Lower lobe of right lung (tissue), 2 donors: ENCODE results near the gene SYT8. TPM values are rescaled to one million over a fixed set of nuclear protein-coding genes. Genes with fewer than 3 reads are reported as not detected.
"Not testable (repeated sequence)": the region's sequence is repeated elsewhere in the genome, so short reads cannot be mapped to it uniquely, and the experiment has no call there.

Experiments
- ATAC-seq, 2 donors: fragments of 200-7000 bp; cut with Tn5 transposase; one replicate each; pipeline ENCODE4 v1.9.1; 2020 to 2022; ENCODE audit warnings: mild to moderate bottlenecking in 2 of 2, moderate library complexity in 2 of 2
- DNase-seq: peaks from one replicate; pipeline ENCODE4 v3.0.0-alpha.2; 2020
- H3K27ac ChIP-seq: fragments of 200-600 bp; one replicate; pipeline ENCODE4 v1.8.0; 2022
- H3K27me3 ChIP-seq: fragments of 200-600 bp; one replicate; pipeline ENCODE4 v1.8.0; 2022; ENCODE audit warnings: low read depth
- H3K36me3 ChIP-seq: fragments of 200-600 bp; one replicate; pipeline ENCODE4 v1.8.0; 2022; ENCODE audit warnings: mild to moderate bottlenecking
- H3K4me1 ChIP-seq: fragments of 200-600 bp; one replicate; pipeline ENCODE4 v1.8.0; 2022
- H3K4me3 ChIP-seq: fragments of 200-600 bp; one replicate; pipeline ENCODE4 v1.8.0; 2022; ENCODE audit warnings: mild to moderate bottlenecking
- H3K9me3 ChIP-seq: fragments of 200-600 bp; one replicate; pipeline ENCODE4 v1.8.0; 2022
- intact Hi-C: fragments of 100-400 bp; cut with DNase I; formaldehyde crosslinking; loops from one replicate; pipeline ENCODE4 v1.11.0; 2022
- total RNA-seq: library from RNA; stranded (reverse); fragmentation: NEBNext Ultra II Directional; extraction: Animal tissue kit (Norgen Biotek cat#: 25700); gene quantifications from one replicate; pipeline ENCODE4 v1.2.1, GENCODE V29; 2021
- TF ChIP-seq, protein P1 (sequence below): fragments of 200-600 bp; IDR thresholded peaks from one replicate; pipeline ENCODE4 v1.8.0; 2022; ENCODE audit warnings: antibody characterized with exemption, mild to moderate bottlenecking
- donor health status: DM: no; HTN: yes; CAD: no; lungs with severe emphysema.

The SYT8 gene
- total RNA-seq, 1 donor from 2014 or later = 18.5 TPM

DNA sequence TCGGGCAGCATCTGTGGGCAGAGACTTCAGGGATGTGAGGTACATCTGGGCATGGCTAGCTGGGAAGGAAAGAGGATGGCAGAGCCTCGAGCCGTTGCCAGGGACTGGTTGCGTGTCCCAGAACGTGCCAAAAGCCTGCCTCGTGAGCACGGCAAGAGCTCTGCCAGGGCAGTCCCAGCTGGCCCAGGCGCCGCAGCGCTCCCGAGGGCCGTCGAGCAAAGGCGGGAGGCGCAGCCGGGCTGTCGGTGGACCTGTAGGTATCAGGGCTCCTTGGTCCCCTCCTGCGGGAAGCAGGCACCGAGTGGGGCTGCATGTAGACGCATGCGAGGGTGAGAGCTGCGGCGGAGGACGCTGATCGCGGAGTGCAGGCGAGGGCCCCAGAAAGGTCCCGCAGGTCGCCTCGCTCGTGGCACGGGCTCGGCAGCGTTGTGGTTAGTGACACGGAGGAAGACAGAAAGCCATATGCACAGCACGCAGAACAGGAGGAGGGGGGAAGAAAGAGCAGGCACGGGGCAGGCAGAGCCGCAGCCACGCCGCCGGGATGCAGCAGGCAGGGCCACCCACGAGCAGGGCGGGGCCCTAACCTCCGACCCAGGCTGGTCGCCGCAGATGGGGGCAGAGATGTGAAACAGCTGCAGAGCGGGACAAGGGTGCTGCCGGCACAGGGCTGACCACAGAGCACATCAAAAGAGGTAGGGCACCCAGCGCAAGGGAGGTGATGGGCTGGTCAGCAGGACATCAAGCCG is 36.1 kb downstream of the SYT8 start:
- peak overlapping the region; percentile 25 for H3K4me3 ChIP-seq
- intact Hi-C loops = no loop called here
- H3K27ac ChIP-seq = no peak overlapping the region

DNA sequence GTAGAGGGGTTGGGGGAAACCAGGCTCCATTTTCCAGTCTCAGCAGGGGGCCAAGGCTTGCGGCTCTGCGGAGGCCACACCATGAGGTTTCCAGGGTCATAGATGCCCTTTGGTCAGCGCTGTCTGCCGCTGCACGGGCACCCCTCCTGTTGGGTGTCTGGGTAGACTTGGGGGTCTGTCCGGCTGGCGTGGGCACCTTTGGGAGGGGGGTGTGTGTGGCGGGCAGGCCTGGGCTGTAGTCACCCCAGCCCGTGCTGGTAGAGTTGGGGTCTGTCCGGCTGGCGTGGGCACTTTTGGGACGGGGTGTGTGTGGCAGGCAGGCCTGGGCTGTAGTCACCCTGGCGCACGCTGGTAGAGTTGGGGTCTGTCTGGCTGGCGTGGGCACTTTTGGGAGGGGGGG is 36.7 kb downstream of the SYT8 start:
- no peaks in the 10 kb centered on the region for H3K36me3 ChIP-seq
- H3K27me3 ChIP-seq = peaks cover 29% of the 10 kb centered on the region
- TF ChIP-seq, protein P1, sequence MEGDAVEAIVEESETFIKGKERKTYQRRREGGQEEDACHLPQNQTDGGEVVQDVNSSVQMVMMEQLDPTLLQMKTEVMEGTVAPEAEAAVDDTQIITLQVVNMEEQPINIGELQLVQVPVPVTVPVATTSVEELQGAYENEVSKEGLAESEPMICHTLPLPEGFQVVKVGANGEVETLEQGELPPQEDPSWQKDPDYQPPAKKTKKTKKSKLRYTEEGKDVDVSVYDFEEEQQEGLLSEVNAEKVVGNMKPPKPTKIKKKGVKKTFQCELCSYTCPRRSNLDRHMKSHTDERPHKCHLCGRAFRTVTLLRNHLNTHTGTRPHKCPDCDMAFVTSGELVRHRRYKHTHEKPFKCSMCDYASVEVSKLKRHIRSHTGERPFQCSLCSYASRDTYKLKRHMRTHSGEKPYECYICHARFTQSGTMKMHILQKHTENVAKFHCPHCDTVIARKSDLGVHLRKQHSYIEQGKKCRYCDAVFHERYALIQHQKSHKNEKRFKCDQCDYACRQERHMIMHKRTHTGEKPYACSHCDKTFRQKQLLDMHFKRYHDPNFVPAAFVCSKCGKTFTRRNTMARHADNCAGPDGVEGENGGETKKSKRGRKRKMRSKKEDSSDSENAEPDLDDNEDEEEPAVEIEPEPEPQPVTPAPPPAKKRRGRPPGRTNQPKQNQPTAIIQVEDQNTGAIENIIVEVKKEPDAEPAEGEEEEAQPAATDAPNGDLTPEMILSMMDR = no peak
- DNase-seq = peak; percentile 38
- ATAC-seq = no peak
- intact Hi-C loops = no loop called here
- peak overlapping the region; percentile 14 for H3K4me3 ChIP-seq
- H3K4me1 ChIP-seq = peaks cover 17% of the 10 kb centered on the region
- H3K27ac ChIP-seq = no peak overlapping the region
- H3K9me3 ChIP-seq = no peaks in the 10 kb centered on the region

More for the DNA sequence above, 36.1 kb downstream of the SYT8 start:
- H3K27me3 ChIP-seq = peaks cover 29% of the 10 kb centered on the region
- ATAC-seq (peak; percentile 47 to 51), DNase-seq (peak; percentile 74)
- no peaks in the 10 kb centered on the region for H3K36me3 ChIP-seq
- peaks cover 12% of the 10 kb centered on the region for H3K4me1 ChIP-seq
- H3K9me3 ChIP-seq = no peaks in the 10 kb centered on the region
- TF ChIP-seq, protein P1 = no peak

- intact Hi-C loops = no loop called here
- TF ChIP-seq, protein P1 = no peak
- peaks cover 22% of the 10 kb centered on the region for H3K4me1 ChIP-seq
- H3K4me3 ChIP-seq = no peak overlapping the region
- DNase-seq = peak; percentile 30
- ATAC-seq = no peak
- no peaks in the 10 kb centered on the region for H3K9me3 ChIP-seq
- no peaks in the 10 kb centered on the region for H3K36me3 ChIP-seq
- H3K27ac ChIP-seq = no peak overlapping the region
- H3K27me3 ChIP-seq = peaks cover 29% of the 10 kb centered on the region
These were observed 37.6 kb downstream of the SYT8 start for GRCh38 chr11:1872267-1872985.

GRCh38 chr11:1873048-1873812 is 38.4 kb downstream of the SYT8 start:
- Histone ChIP-seq H3K36me3 (no peaks in the 10 kb centered on the region), H3K27me3 (peaks cover 28% of the 10 kb centered on the region), H3K4me3 (no peak overlapping the region), H3K27ac (no peak overlapping the region), H3K4me1 (peaks cover 22% of the 10 kb centered on the region), H3K9me3 (no peaks in the 10 kb centered on the region)
- no peak for ATAC-seq
- TF ChIP-seq, protein P1 = no peak
- peak; percentile 18 for DNase-seq
- intact Hi-C loops = no loop called here

DNA sequence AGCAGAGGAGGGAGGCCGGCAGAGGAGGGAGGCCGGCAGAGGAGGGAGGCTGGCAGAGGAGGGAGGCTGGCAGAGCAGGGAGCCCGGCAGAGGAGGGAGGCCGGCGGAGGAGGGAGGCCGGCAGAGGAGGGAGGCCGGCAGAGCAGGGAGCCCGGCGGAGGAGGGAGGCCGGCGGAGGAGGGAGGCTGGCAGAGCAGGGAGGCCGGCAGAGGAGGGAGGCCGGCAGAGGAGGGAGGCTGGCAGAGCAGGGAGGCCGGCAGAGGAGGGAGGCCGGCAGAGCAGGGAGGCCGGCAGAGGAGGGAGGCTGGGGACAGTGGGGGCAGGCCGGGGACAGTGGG is 39.0 kb downstream of the SYT8 start:
- intact Hi-C loops, H3K27ac ChIP-seq, ATAC-seq, H3K4me3 ChIP-seq, H3K36me3 ChIP-seq, DNase-seq, H3K9me3 ChIP-seq: not testable (repeated sequence)
- Histone ChIP-seq H3K4me1 (peaks cover 22% of the 10 kb centered on the region), H3K27me3 (peaks cover 23% of the 10 kb centered on the region)

- ATAC-seq, H3K27ac ChIP-seq, intact Hi-C loops, H3K36me3 ChIP-seq, H3K4me3 ChIP-seq, H3K9me3 ChIP-seq: not testable (repeated sequence)
- H3K27me3 ChIP-seq = peaks cover 17% of the 10 kb centered on the region
- H3K4me1 ChIP-seq = peaks cover 22% of the 10 kb centered on the region
- peak; percentile 33 for DNase-seq
These were observed 39.8 kb downstream of the SYT8 start for GRCh38 chr11:1874441-1875092.
